ENCODE results near the gene CDR2.
"Not testable (repeated sequence)": the region's sequence is repeated elsewhere in the genome, so short reads cannot be mapped to it uniquely, and the experiment has no call there.

The CDR2 gene

GRCh38 chr16:22374311-22375116, at the start of gene CDR2:
Gene CDR2, minus strand, starts transcription at chr16:22374619. Its CDS starts 310 bp downstream, at chr16:22374309.
- DNase-seq (ENCODE audit: low read depth in 2 of 3, low spot score in 1 of 3), result peak; percentile 95 to 97 (median 96)

DNA sequence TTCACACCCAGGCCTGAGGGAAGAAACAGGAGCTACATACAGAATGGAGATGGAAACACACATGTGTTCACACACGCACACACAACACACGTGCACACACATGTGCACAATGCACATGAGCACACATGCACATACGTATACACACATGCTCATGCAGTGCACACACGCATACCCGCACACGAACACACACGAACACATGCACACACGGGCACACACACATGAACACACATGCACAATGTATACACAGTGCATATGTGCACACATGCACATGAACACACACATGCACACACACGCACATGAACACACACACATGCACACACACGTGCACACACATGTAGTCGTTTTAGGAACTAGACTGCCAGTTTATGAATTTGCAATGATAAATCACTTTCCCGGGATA, 49.3 kb upstream of the CDR2 start:
- no peak for DNase-seq (ENCODE audit: low read depth in 2 of 3, low spot score in 1 of 3)

- no peak for DNase-seq (ENCODE audit: low read depth in 2 of 3, low spot score in 1 of 3)
Observed at GRCh38 chr16:22421136-22421535, 46.7 kb upstream of the CDR2 start.

DNA sequence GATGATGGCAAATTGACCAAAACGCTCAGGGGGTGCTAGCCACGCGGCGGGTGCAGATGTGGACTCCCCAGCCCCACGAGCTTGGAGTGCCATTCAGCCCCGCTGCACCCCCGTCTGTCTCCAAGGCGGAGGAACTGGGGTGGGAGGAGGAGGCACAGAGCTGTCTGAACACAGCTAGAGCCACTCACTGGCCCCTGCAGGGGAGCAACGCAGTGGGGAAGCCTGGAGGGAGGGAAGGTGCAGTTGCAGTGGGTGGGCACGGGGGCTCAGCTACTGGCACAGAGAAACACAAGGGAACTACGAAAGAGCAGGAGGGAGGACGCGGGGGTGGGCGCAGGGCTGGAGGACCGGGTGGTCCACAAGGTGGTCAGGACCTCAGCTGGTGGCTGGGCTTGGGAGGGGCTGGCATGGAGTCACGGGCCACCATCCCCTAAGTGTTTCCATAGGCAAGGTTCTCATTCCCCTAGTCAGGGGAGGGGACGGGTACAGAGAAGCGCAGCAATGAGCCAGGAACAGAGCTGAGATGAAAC, 46.3 kb upstream of the CDR2 start:
- DNase-seq (ENCODE audit: low read depth in 2 of 3, low spot score in 1 of 3), result no peak

DNA sequence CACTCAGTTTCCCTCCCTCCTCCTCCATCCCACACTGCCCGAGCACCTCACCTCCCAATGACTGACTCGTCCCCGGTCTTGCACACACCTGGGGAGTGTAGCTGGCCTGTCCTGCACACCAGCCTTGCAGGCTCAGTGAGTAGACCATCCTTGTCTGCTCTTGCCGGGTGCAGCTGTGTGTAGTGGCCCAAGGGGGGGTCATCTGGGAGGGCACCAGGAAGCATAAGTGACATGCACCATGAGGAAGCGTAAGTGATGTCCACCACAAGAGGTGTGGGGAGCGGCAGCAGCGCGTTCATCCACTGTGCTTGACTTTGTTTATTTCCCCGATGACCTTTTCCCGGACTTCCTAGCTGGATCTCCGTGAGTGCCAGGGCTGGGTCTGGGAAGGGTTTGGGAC, 45.5 kb upstream of the CDR2 start:
- DNase-seq (ENCODE audit: low read depth in 2 of 3, low spot score in 1 of 3), result no peak

- DNase-seq (ENCODE audit: low read depth in 2 of 3, low spot score in 1 of 3), result no peak
Observed at GRCh38 chr16:22418826-22419225, 44.4 kb upstream of the CDR2 start.

- DNase-seq (ENCODE audit: low read depth in 2 of 3, low spot score in 1 of 3), result not testable (repeated sequence)
Observed at GRCh38 chr16:22417798-22418197, 43.4 kb upstream of the CDR2 start.

DNA sequence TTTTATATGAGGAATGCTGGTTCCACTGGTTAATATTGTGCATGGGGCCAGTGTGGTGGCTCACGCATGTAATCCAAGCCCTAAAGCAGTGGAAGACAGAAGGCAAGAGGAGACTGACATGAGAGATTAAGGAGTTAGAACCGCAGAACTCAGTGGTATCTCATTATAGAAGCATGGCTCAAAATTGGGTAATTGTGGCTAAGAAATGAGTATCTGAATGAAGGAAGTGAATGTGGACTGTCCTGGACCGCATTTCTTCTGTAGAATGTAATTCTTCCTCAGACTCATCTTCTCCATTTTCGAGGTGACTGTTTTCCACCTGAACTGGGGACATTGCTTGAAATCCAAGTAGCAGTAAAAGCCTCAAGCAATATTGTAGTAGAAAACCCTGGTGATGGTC, 42.6 kb upstream of the CDR2 start:
- DNase-seq (ENCODE audit: low read depth in 2 of 3, low spot score in 1 of 3), result no peak

- no peak for DNase-seq (ENCODE audit: low read depth in 2 of 3, low spot score in 1 of 3)
Observed at GRCh38 chr16:22413819-22414218, 39.4 kb upstream of the CDR2 start.

- DNase-seq (ENCODE audit: low read depth in 2 of 3, low spot score in 1 of 3), result no peak
Observed at GRCh38 chr16:22407486-22407885, 33.1 kb upstream of the CDR2 start.

- no peak for DNase-seq (ENCODE audit: low read depth in 2 of 3, low spot score in 1 of 3)
Observed at GRCh38 chr16:22402191-22402590, 27.8 kb upstream of the CDR2 start.

DNA sequence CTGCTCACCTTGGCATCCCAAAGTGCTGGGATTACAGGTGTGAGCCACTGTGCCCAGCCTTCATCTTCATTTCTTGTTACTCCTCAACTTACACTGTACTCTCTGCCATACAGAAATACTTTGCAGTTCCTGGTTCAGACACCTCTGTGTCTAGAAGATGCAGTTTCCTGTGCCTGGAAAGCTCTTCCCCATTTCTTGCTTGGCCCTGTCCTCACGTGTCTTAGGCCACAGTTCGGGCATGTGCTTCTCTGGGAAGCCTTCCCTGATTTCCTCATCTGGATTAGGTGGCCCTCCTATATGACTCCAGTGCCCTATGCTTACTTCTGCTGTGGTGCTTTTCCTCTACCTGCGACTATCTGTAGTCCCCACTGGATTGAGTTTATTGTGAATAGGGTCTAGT, 26.5 kb upstream of the CDR2 start:
- no peak for DNase-seq (ENCODE audit: low read depth in 2 of 3, low spot score in 1 of 3)

GRCh38 chr16:22397931-22398330, 23.5 kb upstream of the CDR2 start:
- DNase-seq (ENCODE audit: low read depth in 2 of 3, low spot score in 1 of 3), result no peak

- DNase-seq (ENCODE audit: low read depth in 2 of 3, low spot score in 1 of 3), result no peak
Observed at GRCh38 chr16:22397464-22397863, 23.0 kb upstream of the CDR2 start.

- DNase-seq (ENCODE audit: low read depth in 2 of 3, low spot score in 1 of 3), result no peak
Observed at GRCh38 chr16:22395960-22396359, 21.5 kb upstream of the CDR2 start.

GRCh38 chr16:22394121-22394520, 19.7 kb upstream of the CDR2 start:
- no peak for DNase-seq (ENCODE audit: low read depth in 2 of 3, low spot score in 1 of 3)

- DNase-seq (ENCODE audit: low read depth in 2 of 3, low spot score in 1 of 3), result no peak
Observed at GRCh38 chr16:22388101-22388644, 13.8 kb upstream of the CDR2 start.

DNA sequence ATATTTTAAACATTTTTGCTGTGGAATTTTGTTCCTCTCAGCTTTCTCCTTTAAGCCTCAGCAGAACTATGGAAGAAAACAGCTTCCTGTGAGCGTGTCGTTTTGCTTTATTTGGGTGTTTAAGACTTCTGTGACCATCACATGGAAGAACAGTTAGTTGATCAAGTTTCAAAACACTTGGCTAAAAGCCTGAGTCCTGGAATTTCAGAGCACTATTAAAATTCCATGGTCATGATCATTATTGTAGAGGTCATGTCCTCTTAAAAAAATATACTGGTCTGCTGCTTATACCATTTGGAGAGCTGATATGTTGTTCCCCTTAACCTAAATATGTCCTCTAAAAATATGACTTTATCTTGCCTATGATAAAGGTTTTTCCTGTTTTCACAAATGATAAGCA, 12.6 kb upstream of the CDR2 start:
- DNase-seq (ENCODE audit: low read depth in 2 of 3, low spot score in 1 of 3), result no peak

DNA sequence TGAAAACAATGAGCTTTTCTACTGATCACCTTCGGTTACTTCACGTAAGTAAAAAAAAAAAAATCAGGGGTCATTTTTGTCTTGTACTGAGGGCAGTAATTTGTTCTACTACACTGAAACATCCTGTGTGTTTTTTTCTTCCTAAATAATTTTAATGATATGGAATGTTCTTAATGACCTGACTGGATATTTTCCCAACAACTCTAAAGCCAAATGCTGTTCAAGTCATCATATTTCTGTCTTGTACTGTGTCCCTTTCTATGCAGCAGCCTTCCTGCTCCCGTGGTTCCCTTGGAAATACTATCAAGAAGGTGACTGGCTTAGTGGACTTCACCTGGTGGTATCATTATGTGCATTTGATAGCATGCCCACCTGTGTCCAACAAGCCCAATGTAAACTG, 10.8 kb upstream of the CDR2 start:
- DNase-seq (ENCODE audit: low read depth in 2 of 3, low spot score in 1 of 3), result no peak

GRCh38 chr16:22383827-22384226, 9.4 kb upstream of the CDR2 start:
- DNase-seq (ENCODE audit: low read depth in 2 of 3, low spot score in 1 of 3), result no peak

DNA sequence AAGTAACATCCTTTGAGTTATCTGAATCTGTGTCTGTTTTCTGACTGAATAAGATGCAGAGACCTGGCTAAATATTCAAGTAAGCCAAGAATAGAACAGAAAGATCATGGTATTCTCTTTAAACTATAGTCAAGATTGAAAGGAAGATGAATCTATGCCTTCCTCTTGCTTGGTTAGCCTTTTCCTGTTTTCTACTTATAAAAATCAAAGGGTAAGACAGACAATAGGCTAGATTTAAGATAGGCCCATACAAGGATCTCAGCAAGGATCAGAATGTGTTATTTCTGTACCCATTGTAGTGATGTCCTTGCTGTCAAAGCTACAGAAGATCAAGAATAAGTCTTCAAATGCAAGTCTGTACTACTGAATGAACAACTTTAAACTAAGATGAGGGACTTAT, 7.0 kb upstream of the CDR2 start:
- DNase-seq (ENCODE audit: low read depth in 2 of 3, low spot score in 1 of 3), result no peak

DNA sequence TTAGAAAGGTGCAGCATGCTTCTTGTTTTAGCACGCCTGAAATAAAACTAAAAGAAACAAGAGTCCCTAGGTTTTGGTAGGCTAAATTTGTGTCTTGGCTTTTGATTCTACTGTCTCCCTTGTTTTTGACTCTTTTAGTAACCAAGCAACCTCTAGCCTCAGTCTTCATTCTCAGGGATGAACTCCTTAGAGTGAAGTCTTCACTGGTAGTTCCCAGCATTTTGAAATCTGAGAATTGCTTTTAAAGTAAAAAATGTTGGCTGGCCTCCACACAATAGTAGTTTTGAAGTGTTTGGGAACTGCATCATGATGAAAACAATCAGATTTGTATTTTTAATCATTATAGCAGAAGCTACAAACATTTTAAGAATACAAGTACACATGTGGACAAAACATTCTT, 6.1 kb upstream of the CDR2 start:
- no peak for DNase-seq (ENCODE audit: low read depth in 2 of 3, low spot score in 1 of 3)

GRCh38 chr16:22379656-22380055, 5.2 kb upstream of the CDR2 start:
- DNase-seq (ENCODE audit: low read depth in 2 of 3, low spot score in 1 of 3), result no peak
